Measurements from ENCODE around the gene APOL5.
"Not testable (repeated sequence)": the region's sequence is repeated elsewhere in the genome, so short reads cannot be mapped to it uniquely, and the experiment has no call there.

The APOL5 gene

GRCh38 chr22:35717572-35717971 is at the start of gene APOL5:
Gene APOL5, plus strand, starts transcription at chr22:35717872. Its CDS starts 0 bp downstream, at chr22:35717872.
- no peak within 1 kb of the TSS for H3K4me3 ChIP-seq (ENCODE audit: insufficient read length, low read depth)
- TF ChIP-seq YY1 (IDR thresholded peaks at IDR 0.05; ENCODE audit: insufficient read depth, insufficient read length) (no peak), ZNF274 (IDR thresholded peaks at IDR 0.05; ENCODE audit: low read depth, low read length) (no peak), SUZ12 (IDR thresholded peaks at IDR 0.05; ENCODE audit: extremely low read depth, insufficient read depth, insufficient read length) (no peak)
- no peak for DNase-seq (ENCODE audit: low read depth, low spot score)
- H3K9ac ChIP-seq (ENCODE audit: insufficient read length, low read depth): no peak within 1 kb of the TSS
- H3K36me3 ChIP-seq (ENCODE audit: insufficient read depth, insufficient read length, low read length): no peaks in the 10 kb centered on the region
- H3K4me1 ChIP-seq (ENCODE audit: insufficient read depth, insufficient read length): no peaks in the 10 kb centered on the region
- H3K9me3 ChIP-seq (ENCODE audit: insufficient read depth, low read length): no peaks in the 10 kb centered on the region
- no peaks in the 10 kb centered on the region for H3K27me3 ChIP-seq (ENCODE audit: insufficient read depth, insufficient read length)

GRCh38 chr22:35674335-35674734 is 43.3 kb upstream of the APOL5 start:
- Histone ChIP-seq H3K36me3 (ENCODE audit: insufficient read depth, insufficient read length, low read length) (no peaks in the 10 kb centered on the region), H3K9ac (ENCODE audit: insufficient read length, low read depth) (no peak overlapping the region), H3K4me3 (ENCODE audit: insufficient read length, low read depth) (no peak overlapping the region), H3K27me3 (ENCODE audit: insufficient read depth, insufficient read length) (no peaks in the 10 kb centered on the region), H3K4me1 (ENCODE audit: insufficient read depth, insufficient read length) (no peaks in the 10 kb centered on the region), H3K9me3 (ENCODE audit: insufficient read depth, low read length) (peaks cover 39% of the 10 kb centered on the region)
- TF ChIP-seq ZNF274 (IDR thresholded peaks at IDR 0.05; ENCODE audit: low read depth, low read length) (no peak), SUZ12 (IDR thresholded peaks at IDR 0.05; ENCODE audit: extremely low read depth, insufficient read depth, insufficient read length) (no peak), YY1 (IDR thresholded peaks at IDR 0.05; ENCODE audit: insufficient read depth, insufficient read length) (no peak)
- DNase-seq (ENCODE audit: low read depth, low spot score): no peak

- H3K36me3 ChIP-seq (ENCODE audit: insufficient read depth, insufficient read length, low read length); H3K4me1 ChIP-seq (ENCODE audit: insufficient read depth, insufficient read length); H3K9ac ChIP-seq (ENCODE audit: insufficient read length, low read depth); DNase-seq (ENCODE audit: low read depth, low spot score); H3K27me3 ChIP-seq (ENCODE audit: insufficient read depth, insufficient read length); H3K4me3 ChIP-seq (ENCODE audit: insufficient read length, low read depth): not testable (repeated sequence)
- H3K9me3 ChIP-seq (ENCODE audit: insufficient read depth, low read length): peaks cover 40% of the 10 kb centered on the region
These were observed 41.6 kb upstream of the APOL5 start for GRCh38 chr22:35676065-35676464.

- H3K9ac ChIP-seq (ENCODE audit: insufficient read length, low read depth): no peak overlapping the region
- no peak overlapping the region for H3K4me3 ChIP-seq (ENCODE audit: insufficient read length, low read depth)
- TF ChIP-seq YY1 (IDR thresholded peaks at IDR 0.05; ENCODE audit: insufficient read depth, insufficient read length): no peak
- TF ChIP-seq SUZ12 (IDR thresholded peaks at IDR 0.05; ENCODE audit: extremely low read depth, insufficient read depth, insufficient read length): no peak
- no peaks in the 10 kb centered on the region for H3K27me3 ChIP-seq (ENCODE audit: insufficient read depth, insufficient read length)
- H3K4me1 ChIP-seq (ENCODE audit: insufficient read depth, insufficient read length): no peaks in the 10 kb centered on the region
- no peaks in the 10 kb centered on the region for H3K36me3 ChIP-seq (ENCODE audit: insufficient read depth, insufficient read length, low read length)
- H3K9me3 ChIP-seq (ENCODE audit: insufficient read depth, low read length): peaks cover 41% of the 10 kb centered on the region
- DNase-seq (ENCODE audit: low read depth, low spot score): no peak
These were observed 40.0 kb upstream of the APOL5 start for GRCh38 chr22:35677460-35678187.

GRCh38 chr22:35678836-35679235 is 38.8 kb upstream of the APOL5 start:
- Histone ChIP-seq H3K27me3 (ENCODE audit: insufficient read depth, insufficient read length) (no peaks in the 10 kb centered on the region), H3K4me3 (ENCODE audit: insufficient read length, low read depth) (no peak overlapping the region), H3K9ac (ENCODE audit: insufficient read length, low read depth) (no peak overlapping the region), H3K9me3 (ENCODE audit: insufficient read depth, low read length) (peaks cover 34% of the 10 kb centered on the region), H3K4me1 (ENCODE audit: insufficient read depth, insufficient read length) (no peaks in the 10 kb centered on the region), H3K36me3 (ENCODE audit: insufficient read depth, insufficient read length, low read length) (no peaks in the 10 kb centered on the region)
- TF ChIP-seq YY1 (IDR thresholded peaks at IDR 0.05; ENCODE audit: insufficient read depth, insufficient read length) (no peak), SUZ12 (IDR thresholded peaks at IDR 0.05; ENCODE audit: extremely low read depth, insufficient read depth, insufficient read length) (no peak), ZNF274 (IDR thresholded peaks at IDR 0.05; ENCODE audit: low read depth, low read length) (no peak)
- no peak for DNase-seq (ENCODE audit: low read depth, low spot score)

GRCh38 chr22:35679492-35679891 is 38.2 kb upstream of the APOL5 start:
- H3K4me3 ChIP-seq (ENCODE audit: insufficient read length, low read depth); H3K4me1 ChIP-seq (ENCODE audit: insufficient read depth, insufficient read length); H3K36me3 ChIP-seq (ENCODE audit: insufficient read depth, insufficient read length, low read length); DNase-seq (ENCODE audit: low read depth, low spot score); H3K9ac ChIP-seq (ENCODE audit: insufficient read length, low read depth); H3K27me3 ChIP-seq (ENCODE audit: insufficient read depth, insufficient read length): not testable (repeated sequence)
- peaks cover 34% of the 10 kb centered on the region for H3K9me3 ChIP-seq (ENCODE audit: insufficient read depth, low read length)

- H3K36me3 ChIP-seq (ENCODE audit: insufficient read depth, insufficient read length, low read length): no peaks in the 10 kb centered on the region
- no peak for TF ChIP-seq ZNF274 (IDR thresholded peaks at IDR 0.05; ENCODE audit: low read depth, low read length)
- no peak for TF ChIP-seq SUZ12 (IDR thresholded peaks at IDR 0.05; ENCODE audit: extremely low read depth, insufficient read depth, insufficient read length)
- no peak for TF ChIP-seq YY1 (IDR thresholded peaks at IDR 0.05; ENCODE audit: insufficient read depth, insufficient read length)
- no peak overlapping the region for H3K9ac ChIP-seq (ENCODE audit: insufficient read length, low read depth)
- no peaks in the 10 kb centered on the region for H3K27me3 ChIP-seq (ENCODE audit: insufficient read depth, insufficient read length)
- no peaks in the 10 kb centered on the region for H3K4me1 ChIP-seq (ENCODE audit: insufficient read depth, insufficient read length)
- H3K9me3 ChIP-seq (ENCODE audit: insufficient read depth, low read length): peaks cover 18% of the 10 kb centered on the region
- no peak overlapping the region for H3K4me3 ChIP-seq (ENCODE audit: insufficient read length, low read depth)
- DNase-seq (ENCODE audit: low read depth, low spot score): no peak
These were observed 36.1 kb upstream of the APOL5 start for GRCh38 chr22:35681454-35682052.

All from NT2/D1 (cell line).